ENCODE data around the gene SPHKAP.
"Not testable (repeated sequence)": the region's sequence is repeated elsewhere in the genome, so short reads cannot be mapped to it uniquely, and the experiment has no call there.

SPHKAP gene

GRCh38 chr2:228092056-228092455 lies 89.4 kb downstream of the SPHKAP start:
- no peak for DNase-seq (ENCODE audit: insufficient read length)
- no peak for TF ChIP-seq TAF1 (IDR thresholded peaks at IDR 0.05; ENCODE audit: borderline replicate concordance, low read depth, low read length)
- TF ChIP-seq POLR2A (IDR thresholded peaks at IDR 0.05; ENCODE audit: low read depth, low read length) = no peak
- no peak for TF ChIP-seq POLR2AphosphoS5 (IDR thresholded peaks at IDR 0.05; ENCODE audit: low read depth, low read length)
- no peak for FAIRE-seq

DNA sequence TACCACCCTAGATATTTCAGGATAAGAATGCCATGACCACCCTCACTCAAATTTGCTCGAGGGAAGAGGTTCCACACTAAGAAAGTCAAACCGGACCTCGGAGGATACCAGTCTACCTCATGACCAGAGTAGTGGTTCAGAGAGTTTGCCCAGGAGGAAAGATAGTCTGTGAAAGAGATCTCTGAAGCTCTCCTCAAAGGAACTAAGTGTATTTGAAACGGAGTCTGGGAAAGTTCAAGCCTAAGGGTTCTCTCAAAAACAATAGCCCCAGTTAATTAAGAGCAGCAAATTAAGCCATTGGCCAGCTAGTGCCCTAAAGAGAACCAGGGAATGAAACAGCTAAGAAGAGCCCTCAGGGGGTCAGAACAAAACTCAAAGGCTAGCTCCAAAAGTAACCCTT lies 94.9 kb downstream of the SPHKAP start:
- FAIRE-seq (no peak), DNase-seq (ENCODE audit: insufficient read length) (no peak)
- TF ChIP-seq TAF1 (IDR thresholded peaks at IDR 0.05; ENCODE audit: borderline replicate concordance, low read depth, low read length) (no peak), POLR2AphosphoS5 (IDR thresholded peaks at IDR 0.05; ENCODE audit: low read depth, low read length) (no peak), POLR2A (IDR thresholded peaks at IDR 0.05; ENCODE audit: low read depth, low read length) (no peak)

DNA sequence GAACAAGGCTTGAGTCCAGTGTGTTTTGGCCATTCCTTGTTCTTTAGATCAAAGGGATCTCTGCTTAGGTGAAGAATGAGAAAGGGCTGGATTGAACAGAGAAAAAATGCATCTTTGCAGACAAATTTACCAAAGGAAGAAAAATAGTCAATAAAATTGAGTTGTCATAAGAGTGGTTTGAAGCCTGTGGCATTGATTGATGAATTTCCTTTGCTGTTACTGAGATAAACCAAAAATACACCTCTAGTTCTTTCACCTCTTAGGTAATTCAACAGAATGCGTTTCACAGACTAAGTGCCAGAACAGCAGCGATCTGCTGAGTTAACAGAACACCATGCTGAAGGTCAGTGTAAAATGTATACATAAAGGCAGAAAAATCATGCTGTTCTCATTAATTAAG lies 96.8 kb downstream of the SPHKAP start:
- TF ChIP-seq POLR2A (IDR thresholded peaks at IDR 0.05; ENCODE audit: low read depth, low read length) = no peak
- TF ChIP-seq POLR2AphosphoS5 (IDR thresholded peaks at IDR 0.05; ENCODE audit: low read depth, low read length) = no peak
- no peak for TF ChIP-seq TAF1 (IDR thresholded peaks at IDR 0.05; ENCODE audit: borderline replicate concordance, low read depth, low read length)
- FAIRE-seq = no peak

DNA sequence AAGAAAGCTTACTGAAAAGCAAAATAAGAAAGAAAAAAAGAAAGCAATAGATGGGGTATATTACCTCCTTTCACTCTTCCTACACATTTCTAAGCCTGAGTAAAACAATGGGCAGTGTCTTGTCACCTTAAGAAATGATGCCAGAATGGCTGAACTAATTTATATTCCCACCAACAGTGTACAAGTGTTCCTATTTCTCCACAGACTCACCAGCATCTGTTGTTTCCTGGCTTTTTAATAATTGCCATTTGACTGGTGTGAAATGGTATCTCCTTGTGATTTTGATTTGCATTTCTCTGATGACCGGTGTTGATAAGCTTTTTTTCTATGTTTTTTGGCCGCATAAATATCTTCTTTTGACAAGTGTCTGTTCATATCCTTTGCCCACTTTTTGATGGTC lies 98.4 kb downstream of the SPHKAP start:
- no peak for TF ChIP-seq POLR2A (IDR thresholded peaks at IDR 0.05; ENCODE audit: low read depth, low read length)
- TF ChIP-seq POLR2AphosphoS5 (IDR thresholded peaks at IDR 0.05; ENCODE audit: low read depth, low read length) = no peak
- TF ChIP-seq TAF1 (IDR thresholded peaks at IDR 0.05; ENCODE audit: borderline replicate concordance, low read depth, low read length) = no peak
- DNase-seq (ENCODE audit: insufficient read length) = no peak
- no peak for FAIRE-seq

More for the DNA sequence above, 96.8 kb downstream of the SPHKAP start:
- DNase-seq (ENCODE audit: insufficient read length) = no peak

DNA sequence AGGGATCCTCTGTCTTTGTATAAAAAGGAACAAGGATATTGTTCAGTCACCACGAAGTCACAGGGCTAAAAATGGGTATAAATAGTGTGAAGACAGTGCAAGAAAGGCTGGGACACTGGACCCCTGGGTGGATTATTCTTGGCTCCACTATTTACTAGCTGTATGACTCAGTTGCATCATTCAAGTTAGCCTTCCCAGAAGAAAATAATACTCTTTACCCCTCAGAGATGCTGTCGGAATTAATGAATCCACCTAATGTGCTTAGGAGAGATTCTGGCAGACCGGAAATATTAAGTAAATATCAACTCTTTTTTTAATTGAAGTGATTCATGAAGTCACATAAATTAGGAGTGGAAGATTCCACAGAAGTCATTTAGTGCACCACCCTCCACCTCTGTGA lies 98.9 kb downstream of the SPHKAP start:
- TF ChIP-seq POLR2AphosphoS5 (IDR thresholded peaks at IDR 0.05; ENCODE audit: low read depth, low read length) = no peak
- TF ChIP-seq TAF1 (IDR thresholded peaks at IDR 0.05; ENCODE audit: borderline replicate concordance, low read depth, low read length) = no peak
- no peak for TF ChIP-seq POLR2A (IDR thresholded peaks at IDR 0.05; ENCODE audit: low read depth, low read length)
- no peak for DNase-seq (ENCODE audit: insufficient read length)
- no peak for FAIRE-seq

DNA sequence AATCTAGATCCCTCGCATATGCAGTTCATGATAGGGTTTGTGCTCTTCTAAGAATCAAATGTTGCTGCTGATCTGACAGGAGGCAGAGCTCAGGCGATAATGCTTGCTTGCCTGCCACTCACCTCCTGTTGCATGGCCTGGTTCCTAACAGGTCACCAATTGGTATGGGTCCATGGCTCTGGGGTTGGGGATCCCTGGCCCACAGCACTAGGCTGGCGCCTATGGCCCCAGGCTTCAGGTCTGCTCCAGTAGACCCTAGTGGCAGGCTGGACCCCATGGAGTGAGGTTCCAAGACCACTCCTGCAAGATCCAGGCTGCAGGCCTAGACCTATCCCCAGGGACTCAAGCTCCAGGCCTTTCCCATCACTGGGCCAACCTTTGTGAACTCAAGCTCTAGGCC lies 102.3 kb downstream of the SPHKAP start:
- no peak for DNase-seq (ENCODE audit: insufficient read length)
- no peak for TF ChIP-seq POLR2A (IDR thresholded peaks at IDR 0.05; ENCODE audit: low read depth, low read length)
- TF ChIP-seq TAF1 (IDR thresholded peaks at IDR 0.05; ENCODE audit: borderline replicate concordance, low read depth, low read length) = no peak
- no peak for TF ChIP-seq POLR2AphosphoS5 (IDR thresholded peaks at IDR 0.05; ENCODE audit: low read depth, low read length)
- FAIRE-seq = no peak

DNA sequence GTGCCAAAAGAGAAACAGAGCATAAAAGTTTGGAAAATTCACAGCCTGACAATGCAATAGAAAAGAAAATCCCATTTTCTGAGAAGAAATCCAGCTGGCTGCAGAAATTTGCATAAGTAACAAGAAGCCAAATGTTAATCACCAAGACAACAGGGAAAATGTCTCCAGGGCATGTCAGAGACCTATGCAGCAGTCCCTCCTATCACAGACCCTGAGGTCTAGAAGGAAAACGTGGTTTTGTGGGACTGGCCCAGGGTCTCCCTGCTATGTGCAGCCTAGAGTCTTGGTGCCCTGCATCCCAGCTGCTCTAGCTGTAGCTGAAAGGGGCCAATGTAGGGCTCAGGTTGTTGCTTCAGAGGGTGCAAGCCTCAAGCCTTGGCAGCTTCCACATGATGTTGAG lies 104.8 kb downstream of the SPHKAP start:
- FAIRE-seq; DNase-seq (ENCODE audit: insufficient read length): not testable (repeated sequence)

DNA sequence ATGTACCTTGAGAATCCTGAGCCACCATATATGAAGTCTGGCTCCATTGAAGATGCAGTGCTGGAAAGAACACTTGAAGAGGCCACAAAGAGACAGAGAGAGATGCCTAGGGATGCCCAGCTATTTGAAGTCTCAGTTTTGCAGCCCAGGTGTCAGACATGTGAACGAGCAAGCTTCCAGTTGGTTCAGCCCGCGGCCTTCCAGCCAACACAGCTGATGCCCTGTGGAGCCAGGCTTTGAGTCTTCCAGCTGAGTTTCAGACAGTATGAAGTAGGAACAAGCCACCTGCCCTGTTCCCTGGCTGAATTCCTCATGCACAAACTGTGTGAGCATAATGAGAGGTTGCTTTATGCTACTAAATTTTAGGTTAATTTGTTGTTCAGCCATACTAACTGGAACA lies 108.8 kb downstream of the SPHKAP start:
- TF ChIP-seq POLR2A (IDR thresholded peaks at IDR 0.05; ENCODE audit: low read depth, low read length) = no peak
- TF ChIP-seq POLR2AphosphoS5 (IDR thresholded peaks at IDR 0.05; ENCODE audit: low read depth, low read length) = no peak
- no peak for TF ChIP-seq TAF1 (IDR thresholded peaks at IDR 0.05; ENCODE audit: borderline replicate concordance, low read depth, low read length)
- no peak for DNase-seq (ENCODE audit: insufficient read length)
- no peak for FAIRE-seq

DNA sequence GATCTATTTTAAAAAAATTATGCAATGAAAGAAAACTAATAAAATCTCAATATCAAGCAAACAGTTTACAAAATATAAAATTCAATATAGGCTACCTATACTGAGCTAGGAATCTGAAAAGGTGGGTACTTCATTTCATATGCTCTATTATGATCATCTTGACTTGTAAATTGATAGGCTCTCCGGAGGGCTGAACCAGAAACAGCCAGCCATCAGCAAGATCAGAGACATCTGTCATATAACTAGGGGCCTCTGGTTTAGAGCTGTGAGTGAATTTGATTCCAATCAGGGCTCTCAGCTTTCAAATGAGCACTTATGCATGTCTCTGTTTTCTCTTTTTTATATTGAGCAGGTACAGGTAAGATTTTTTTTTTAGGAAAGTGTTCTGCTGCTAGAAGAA lies 114.2 kb downstream of the SPHKAP start:
- TF ChIP-seq TAF1 (IDR thresholded peaks at IDR 0.05; ENCODE audit: borderline replicate concordance, low read depth, low read length) (no peak), POLR2AphosphoS5 (IDR thresholded peaks at IDR 0.05; ENCODE audit: low read depth, low read length) (no peak), POLR2A (IDR thresholded peaks at IDR 0.05; ENCODE audit: low read depth, low read length) (no peak)
- DNase-seq (ENCODE audit: insufficient read length) = no peak
- no peak for FAIRE-seq

DNA sequence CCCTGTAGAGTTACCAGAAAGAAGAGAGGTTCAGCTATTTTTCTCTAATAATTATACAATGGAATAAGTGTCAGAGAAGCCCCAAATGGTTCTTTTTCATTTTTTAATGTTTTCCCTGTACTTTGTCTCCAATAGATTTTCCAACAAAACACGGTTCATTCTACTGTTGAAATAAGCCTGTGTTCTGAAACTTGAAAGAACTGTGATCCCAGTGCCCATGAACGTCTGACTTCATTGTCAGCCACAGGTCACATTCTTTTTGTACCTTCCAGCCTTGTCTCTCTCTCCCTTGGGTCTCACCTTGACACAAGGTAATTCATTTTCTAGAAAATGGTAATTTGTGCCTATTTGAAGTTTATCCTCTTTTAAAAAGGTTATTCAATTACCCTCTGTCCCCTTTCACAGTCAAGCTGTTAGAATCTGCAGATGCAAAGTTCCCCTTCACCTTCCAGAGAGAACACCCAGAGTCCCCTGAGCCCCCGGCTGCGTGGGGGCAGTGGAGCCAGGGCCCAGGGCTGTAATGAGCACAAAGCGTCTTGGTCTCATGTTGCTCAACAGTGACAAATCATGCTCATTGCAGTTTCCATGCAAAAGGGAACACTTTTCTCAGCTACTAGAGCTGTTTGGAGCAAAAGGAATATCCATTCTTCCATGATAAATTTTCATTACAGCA lies 115.2 kb downstream of the SPHKAP start:
- FAIRE-seq (no peak), DNase-seq (ENCODE audit: insufficient read length) (no peak)
- TF ChIP-seq POLR2A (IDR thresholded peaks at IDR 0.05; ENCODE audit: low read depth, low read length) (no peak), TAF1 (IDR thresholded peaks at IDR 0.05; ENCODE audit: borderline replicate concordance, low read depth, low read length) (no peak), POLR2AphosphoS5 (IDR thresholded peaks at IDR 0.05; ENCODE audit: low read depth, low read length) (no peak)

- DNase-seq (ENCODE audit: insufficient read length) (no peak), FAIRE-seq (no peak)
- TF ChIP-seq TAF1 (IDR thresholded peaks at IDR 0.05; ENCODE audit: borderline replicate concordance, low read depth, low read length) = no peak
- TF ChIP-seq POLR2A (IDR thresholded peaks at IDR 0.05; ENCODE audit: low read depth, low read length) = no peak
- TF ChIP-seq POLR2AphosphoS5 (IDR thresholded peaks at IDR 0.05; ENCODE audit: low read depth, low read length) = no peak
These were observed 115.8 kb downstream of the SPHKAP start for GRCh38 chr2:228065686-228066085.

GRCh38 chr2:228064796-228065315 lies 116.6 kb downstream of the SPHKAP start:
- TF ChIP-seq POLR2A (IDR thresholded peaks at IDR 0.05; ENCODE audit: low read depth, low read length) = no peak
- TF ChIP-seq POLR2AphosphoS5 (IDR thresholded peaks at IDR 0.05; ENCODE audit: low read depth, low read length) = no peak
- no peak for TF ChIP-seq TAF1 (IDR thresholded peaks at IDR 0.05; ENCODE audit: borderline replicate concordance, low read depth, low read length)
- FAIRE-seq = no peak
- no peak for DNase-seq (ENCODE audit: insufficient read length)
